T-helper 9 cell (primary cell): Measurements from ENCODE around the gene MAP4K4.

Experiments used
- DNase-seq: peaks from one replicate; pipeline ENCODE4 v3.0.0-alpha.2; 2020

MAP4K4 gene

DNA sequence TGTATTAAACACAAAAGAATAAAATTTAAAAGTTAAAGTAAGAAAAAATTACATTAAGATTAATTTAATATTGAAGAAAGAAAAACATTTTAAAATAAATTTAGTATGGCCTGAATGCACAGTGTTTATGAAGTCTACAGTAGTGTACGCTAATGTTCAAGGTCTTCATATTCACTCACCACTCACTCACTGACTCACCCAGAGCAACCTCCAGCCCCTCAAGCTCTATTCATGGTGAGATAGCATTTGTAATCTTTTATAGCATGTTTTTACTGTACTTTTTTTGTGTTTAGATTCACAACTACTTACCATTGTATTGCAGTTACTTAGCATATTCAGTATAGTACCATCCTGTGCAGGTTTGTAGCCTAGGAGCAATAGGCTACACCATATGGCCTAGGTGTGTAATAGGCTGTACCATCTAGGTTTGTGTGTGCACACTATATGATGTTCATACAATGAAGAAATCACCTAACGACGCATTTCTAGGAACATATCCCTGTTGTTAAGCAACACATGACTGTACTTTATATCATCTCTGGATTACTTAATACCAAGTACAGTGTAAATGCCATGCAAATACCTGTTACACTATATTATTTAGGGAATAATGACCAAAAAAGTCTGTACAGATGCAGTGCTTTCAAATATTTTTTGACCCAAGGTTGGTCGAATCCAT lies 150.3 kb downstream of the MAP4K4 start:
- no peak for DNase-seq

DNA sequence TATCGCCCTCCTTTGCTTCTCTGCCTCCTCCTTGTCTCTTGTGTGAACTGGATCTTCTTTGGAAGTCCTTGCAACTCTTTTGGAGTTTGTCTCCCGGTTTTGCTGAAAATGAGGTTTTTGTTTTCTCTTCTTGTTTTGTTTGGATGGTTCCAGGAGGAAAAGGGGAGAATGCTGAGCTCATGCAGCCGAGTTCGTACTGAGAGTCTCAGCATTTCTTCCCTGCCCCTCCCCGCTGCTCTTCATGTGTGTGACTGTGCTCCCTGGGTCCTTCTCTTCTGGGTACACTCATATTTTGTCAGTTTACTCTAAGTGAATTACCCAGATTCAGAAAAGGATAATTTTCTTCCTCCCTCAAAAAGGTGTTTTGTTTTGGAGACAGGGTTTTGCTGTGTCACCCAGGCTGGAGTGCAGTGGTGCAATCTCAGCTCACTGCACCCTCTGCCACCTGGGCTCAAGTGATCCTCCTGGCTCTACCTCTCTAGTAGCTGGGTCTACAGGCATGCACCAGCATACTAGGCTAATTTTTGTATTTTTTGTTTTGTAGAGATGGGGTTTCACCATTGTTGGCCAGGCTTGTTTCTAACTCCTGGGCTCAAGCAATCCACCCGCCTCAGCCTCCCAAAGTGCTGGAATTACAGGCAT lies 151.4 kb downstream of the MAP4K4 start:
- no peak for DNase-seq

DNA sequence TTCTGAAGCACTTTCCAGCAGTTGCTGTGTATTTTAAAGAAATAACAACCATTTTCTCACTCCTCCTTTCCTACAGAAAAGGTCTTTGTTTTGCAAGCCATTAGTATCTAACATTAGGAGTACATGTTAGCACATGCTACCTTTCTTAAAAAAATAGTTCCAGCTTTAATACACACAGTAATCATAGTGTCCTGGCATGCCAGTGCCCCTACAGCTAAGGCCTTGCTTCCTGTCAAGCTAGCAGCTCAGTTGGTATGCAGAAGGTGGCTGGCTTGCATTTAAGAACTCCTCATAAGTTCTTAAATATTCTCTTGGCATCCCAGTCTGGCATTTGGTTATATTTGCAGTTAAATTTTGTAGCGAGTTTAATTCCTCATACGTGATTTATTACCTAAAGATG lies 152.9 kb downstream of the MAP4K4 start:
- DNase-seq: no peak

DNA sequence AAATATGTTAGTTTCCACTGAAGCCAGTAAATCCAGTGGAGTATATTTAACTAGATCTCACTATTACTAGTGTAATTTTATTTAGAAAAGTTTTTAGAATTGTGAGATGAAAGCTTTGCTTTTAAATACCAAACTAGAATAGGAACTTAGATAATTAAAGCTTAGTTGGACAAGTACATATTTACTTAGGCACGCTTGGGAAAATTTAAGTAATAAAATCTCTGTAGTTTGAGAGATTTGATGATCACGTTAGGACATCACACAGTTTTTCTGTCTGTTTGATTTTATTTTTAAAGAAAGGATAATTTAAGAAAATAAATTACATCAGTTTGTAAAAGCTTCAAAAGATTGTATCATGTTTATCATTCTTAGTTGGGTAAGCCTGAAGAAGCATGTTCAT lies 153.5 kb downstream of the MAP4K4 start:
- no peak for DNase-seq

DNA sequence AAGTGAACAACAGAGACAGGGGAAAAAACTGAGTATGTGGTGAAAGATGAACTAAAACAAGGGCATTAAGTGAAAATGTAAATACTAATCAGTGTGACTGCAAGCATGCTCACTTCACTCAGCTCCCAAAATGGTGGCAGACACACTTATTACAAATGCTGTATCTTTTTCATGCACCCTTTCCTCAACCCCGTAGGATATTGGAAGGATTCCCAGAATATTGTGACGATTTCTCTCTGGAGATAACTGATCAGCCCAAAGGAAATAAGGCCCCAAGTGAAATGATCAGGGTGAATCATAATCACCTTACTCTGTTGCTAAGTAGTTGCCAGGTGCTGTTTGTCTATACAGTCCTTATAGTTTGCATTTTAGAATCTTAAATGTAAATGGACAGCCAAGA lies 155.3 kb downstream of the MAP4K4 start:
- no peak for DNase-seq

DNA sequence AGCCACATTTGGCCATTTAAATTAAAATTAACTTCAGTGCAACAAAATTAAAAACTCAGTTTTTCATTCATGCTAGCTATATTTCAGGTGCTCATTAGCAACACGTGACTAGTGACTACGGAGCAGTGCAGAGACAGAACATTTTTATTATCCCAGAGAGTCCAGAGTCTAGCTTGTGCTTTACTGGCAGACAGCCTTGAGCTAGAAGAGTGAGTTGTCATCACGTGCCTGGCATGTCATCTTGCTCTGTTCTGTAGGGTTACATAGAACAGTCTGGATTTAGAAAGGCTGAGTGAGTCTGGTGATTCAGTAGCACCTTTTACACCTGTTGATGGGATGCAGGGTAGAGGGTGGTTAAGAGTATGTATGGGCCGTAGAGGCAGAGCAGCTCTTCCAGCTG lies 157.4 kb downstream of the MAP4K4 start:
- no peak for DNase-seq

DNA sequence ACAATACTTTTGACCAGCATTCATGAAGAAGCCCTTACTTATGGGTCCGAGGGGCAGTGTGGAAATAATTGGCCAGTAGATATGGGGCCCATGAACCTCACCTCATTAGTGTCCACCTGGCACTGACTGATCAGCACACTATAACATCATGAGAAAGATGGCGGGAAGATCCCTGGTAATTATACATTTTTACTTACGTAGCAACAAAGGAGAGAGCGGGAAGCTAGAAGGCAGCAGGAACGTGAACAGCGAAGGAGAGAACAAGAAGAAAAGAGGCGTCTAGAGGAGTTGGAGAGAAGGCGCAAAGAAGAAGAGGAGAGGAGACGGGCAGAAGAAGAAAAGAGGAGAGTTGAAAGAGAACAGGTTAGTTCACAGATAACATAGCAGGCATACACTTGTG lies 158.3 kb downstream of the MAP4K4 start:
- DNase-seq: no peak

DNA sequence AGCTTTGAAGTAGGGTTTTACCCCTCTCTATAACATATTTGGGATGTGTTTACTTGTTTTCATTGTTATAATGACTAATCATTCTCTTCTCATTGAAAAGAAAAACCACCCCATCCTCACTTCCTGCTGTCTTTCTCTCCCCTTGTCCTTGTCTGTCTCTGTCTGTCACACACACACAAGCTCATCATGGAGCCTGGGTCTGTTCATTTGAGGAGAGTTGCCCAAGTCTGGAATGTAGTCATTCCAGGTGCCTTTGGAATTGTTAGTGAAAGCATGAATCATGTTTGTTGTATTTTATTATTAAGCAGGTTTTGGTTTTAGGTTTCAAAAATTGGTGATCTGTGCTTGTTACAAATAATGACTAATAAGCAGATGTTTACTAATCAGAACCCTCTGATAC lies 160.7 kb downstream of the MAP4K4 start:
- no peak for DNase-seq

DNA sequence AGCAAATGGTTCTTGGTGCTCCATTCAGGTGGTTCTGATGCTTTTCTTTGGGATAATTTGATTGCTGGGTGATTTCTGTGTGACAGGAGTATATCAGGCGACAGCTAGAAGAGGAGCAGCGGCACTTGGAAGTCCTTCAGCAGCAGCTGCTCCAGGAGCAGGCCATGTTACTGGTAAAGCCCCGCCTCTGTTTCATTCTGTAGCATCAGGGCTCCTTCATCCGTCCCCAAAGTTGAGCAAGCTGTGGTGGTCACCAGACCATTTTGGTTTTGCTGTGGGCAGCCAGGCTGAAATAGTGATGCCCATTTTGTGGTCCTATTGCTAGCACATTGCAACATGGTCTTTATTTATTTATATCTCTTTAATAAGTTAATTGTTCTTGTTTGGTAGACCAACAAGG lies 161.4 kb downstream of the MAP4K4 start:
- DNase-seq: no peak

DNA sequence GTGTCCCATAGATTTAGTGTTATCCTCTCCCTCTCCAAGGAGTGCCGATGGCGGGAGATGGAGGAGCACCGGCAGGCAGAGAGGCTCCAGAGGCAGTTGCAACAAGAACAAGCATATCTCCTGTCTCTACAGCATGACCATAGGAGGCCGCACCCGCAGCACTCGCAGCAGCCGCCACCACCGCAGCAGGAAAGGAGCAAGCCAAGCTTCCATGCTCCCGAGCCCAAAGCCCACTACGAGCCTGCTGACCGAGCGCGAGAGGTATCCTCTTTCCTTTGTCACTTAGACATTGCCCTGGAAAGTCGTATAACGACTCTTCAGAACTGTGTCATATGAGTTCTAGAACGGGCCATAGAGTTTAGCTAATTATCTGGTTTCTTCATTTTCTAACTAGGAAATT lies 162.1 kb downstream of the MAP4K4 start:
- DNase-seq: no peak

DNA sequence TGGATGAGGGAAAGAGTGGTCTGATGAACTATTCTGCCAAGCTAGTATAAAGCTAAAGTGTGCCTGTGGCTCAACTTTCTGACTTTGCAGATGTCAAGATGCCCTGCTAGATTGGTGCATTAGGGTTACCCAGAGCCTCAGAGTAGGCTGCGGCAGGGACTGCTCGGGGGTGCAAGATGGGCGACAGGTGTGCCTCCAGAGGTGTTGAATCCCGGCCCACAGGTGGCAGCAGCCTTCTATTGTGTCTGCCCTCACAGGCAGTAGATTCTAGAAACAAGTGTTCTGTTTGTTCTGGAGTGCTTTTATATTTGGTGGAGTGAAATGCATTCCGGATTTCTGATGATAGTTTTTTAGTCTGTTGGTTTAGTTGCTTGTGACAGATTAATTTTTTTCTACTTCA lies 162.7 kb downstream of the MAP4K4 start:
- no peak for DNase-seq

DNA sequence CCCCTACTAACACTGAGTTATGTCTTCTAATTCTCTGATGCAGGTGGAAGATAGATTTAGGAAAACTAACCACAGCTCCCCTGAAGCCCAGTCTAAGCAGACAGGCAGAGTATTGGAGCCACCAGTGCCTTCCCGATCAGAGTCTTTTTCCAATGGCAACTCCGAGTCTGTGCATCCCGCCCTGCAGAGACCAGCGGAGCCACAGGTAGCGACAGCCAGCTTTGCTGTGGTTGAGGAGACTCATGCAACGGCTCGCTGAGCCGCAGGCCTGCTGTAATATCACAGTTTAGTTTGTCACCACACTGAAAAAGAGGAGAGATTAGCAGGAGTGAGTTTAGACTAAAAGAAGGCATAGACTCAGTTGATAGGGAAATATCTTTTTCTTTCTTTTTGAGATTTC lies 163.3 kb downstream of the MAP4K4 start:
- DNase-seq: no peak

DNA sequence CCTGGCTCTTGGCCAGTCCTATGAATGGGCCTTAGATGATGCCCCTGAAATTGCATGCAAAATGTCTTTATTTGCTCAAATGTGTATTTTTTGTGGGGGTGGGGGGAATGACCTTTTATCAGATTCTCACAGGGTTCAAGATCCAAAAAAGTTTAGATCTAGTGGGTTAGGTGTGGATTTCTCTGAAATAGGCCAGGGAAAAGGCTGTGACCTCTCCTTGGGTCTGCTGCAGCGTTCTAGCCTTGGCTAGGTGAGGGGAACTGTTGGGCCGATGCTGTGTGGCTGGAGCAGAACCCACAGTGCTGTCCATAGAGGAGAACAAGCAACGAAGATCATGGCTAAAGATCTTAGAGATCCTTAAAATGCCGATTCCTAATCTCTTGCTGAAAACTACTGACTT lies 163.9 kb downstream of the MAP4K4 start:
- DNase-seq: no peak

DNA sequence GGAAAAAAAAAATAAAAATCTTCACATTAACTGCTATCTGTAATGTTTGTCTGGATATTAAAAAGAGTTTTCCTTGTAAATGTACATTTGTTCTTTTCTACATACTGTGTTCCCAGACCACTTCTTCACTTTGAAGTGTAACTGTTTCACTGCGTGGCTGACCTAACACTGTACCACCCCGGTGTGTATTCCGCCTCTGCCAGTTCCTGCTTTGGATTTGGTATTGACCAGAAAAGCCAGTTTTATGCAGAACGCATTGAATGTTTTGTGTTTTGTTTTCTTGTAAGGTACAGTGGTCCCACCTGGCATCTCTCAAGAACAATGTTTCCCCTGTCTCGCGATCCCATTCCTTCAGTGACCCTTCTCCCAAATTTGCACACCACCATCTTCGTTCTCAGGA lies 166.0 kb downstream of the MAP4K4 start:
- no peak for DNase-seq

DNA sequence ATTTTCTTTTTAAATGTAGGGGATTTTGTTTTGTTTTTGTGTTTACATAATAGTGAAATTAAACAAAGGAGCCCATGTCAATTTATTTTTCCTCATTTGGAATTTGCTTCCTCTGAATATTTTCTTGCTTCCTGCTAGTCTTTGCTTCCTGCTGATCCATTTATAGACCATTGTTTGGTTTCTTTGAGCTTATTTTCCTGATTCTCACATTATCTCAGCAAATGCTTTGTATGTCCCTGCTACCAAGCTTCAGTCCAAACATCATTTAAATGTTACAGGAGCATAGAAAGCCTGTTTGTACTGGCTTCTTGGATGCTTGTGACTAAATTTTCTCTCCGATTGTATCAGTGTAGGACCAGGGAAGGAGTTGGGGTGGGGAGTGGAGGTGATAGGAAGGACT lies 166.9 kb downstream of the MAP4K4 start:
- no peak for DNase-seq

DNA sequence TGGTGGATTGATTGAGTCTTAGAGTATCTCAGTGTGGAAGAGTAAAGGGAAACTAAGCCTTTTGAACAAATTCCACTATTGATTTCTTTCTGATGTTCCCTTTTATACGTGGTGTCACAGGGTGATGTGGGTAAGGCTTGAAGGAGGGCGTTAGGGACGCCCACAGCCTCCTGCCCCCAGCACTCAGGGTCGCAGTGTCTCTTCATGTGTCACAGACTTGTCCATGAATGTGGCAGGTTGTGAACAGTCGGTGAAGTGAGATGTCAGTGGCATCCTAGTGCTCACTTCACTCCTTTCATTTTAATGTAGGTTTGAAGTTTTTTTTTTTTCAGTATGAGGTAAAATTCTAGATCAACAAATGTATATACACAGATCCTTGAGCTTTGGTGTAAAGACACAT lies 171.0 kb downstream of the MAP4K4 start:
- no peak for DNase-seq

DNA sequence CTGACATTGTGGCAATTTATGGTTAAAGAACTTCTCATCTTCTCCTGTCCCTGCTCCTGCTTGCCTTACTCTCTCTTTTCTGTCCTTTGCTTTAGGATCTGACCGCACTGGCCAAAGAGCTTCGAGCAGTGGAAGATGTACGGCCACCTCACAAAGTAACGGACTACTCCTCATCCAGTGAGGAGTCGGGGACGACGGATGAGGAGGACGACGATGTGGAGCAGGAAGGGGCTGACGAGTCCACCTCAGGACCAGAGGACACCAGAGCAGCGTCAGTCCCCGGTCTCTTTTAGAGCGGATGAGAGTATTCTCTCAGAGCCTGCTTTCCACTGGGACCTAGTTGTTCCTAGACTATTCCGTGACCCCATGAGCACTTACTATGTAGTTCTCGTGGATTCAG lies 172.0 kb downstream of the MAP4K4 start:
- no peak for DNase-seq

DNA sequence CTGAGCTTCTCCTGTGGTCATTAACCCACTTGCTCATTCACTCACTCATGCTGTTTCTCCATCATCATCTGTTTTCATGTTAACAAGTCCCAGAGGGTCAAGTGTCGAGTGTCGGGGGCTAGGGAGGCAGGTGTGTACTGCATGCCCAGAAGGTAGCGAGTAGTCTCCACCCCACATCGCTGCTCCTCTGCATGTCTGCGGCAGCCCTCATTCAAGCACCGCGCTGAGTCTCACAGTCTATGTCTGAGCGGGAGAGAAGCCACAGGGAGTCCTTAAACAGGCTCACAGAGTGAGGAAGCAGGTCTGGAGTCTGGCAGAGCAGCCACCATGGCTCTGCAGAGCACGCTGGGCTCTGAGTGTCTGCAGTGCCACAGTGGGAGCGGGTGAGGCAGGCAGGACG lies 172.9 kb downstream of the MAP4K4 start:
- DNase-seq: no peak

DNA sequence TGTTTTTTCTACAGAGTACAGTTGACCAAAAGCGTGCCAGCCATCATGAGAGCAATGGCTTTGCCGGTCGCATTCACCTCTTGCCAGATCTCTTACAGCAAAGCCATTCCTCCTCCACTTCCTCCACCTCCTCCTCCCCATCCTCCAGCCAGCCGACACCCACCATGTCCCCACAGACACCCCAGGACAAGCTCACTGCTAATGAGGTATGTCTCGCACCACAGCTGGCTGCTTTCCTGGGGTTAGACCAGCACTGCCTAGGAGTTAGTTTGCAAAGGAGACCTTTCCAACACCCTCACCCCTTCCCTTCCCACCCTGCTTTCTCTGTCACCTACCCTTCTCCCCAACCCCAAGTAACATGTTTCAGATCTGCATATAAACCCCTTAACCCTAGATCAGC lies 174.0 kb downstream of the MAP4K4 start:
- no peak for DNase-seq

DNA sequence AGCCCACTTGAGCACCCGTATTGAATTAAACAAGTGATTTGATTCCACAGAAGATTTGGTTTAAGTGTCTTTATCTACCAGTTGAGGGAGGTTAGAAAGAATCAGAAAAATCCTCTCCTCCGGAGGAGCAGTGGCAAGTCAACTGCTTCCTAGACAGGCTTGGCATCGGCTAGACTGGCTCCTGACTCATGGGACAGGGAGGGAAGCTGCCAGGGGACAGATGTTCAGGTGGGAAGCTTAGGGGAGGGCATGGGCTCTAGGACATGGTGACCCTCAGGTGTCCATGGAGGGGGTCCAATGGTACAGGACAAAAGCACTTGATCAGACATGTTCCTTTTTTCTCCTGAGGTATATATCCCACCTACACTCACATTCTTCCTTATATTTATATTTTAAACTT lies 175.0 kb downstream of the MAP4K4 start:
- no peak for DNase-seq

DNA sequence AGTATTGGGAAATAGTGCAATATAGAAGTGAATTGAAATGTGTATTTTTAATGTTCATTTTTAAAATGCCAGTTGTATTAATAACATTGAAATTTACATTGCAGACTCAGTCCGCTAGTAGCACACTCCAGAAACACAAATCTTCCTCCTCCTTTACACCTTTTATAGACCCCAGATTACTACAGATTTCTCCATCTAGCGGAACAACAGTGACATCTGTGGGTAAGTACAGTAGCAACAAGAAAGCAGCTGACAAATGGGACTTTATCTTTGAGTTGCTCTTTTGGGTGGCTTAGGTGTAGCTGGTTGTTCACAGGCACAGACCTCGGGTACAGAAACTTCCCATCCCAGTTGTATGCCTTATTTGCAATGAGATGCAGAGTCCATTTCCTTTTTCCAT lies 176.0 kb downstream of the MAP4K4 start:
- DNase-seq: no peak

DNA sequence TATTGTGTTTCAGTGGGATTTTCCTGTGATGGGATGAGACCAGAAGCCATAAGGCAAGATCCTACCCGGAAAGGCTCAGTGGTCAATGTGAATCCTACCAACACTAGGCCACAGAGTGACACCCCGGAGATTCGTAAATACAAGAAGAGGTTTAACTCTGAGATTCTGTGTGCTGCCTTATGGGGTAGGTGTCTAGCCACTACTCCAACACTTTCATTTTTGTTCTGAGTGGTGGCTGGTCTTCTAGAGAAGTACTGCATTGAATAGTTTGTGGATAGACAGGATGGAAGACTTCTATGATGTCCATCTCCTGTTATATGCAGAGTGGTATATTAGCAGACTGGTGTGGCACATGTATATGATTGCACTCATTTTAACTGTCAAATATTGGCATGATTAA lies 176.6 kb downstream of the MAP4K4 start:
- no peak for DNase-seq

DNA sequence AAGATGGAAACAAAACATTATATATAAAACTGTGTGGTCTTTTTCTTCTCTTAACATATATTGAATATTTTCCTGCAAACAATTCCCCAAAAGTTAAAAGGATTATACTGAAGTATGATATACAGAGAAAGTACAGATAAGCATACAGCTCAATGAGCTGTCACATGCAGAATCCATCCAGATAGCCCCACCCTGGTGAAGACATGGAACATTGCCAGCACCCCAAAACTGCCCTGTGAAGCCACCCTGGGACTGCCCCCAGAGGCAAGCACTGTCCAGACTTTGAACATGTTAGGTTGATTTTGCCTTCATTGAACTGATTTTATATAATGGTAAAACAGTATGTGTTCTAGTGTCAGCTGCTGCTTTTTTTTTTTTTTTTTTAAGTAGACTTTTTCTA lies 182.0 kb downstream of the MAP4K4 start:
- no peak for DNase-seq

DNA sequence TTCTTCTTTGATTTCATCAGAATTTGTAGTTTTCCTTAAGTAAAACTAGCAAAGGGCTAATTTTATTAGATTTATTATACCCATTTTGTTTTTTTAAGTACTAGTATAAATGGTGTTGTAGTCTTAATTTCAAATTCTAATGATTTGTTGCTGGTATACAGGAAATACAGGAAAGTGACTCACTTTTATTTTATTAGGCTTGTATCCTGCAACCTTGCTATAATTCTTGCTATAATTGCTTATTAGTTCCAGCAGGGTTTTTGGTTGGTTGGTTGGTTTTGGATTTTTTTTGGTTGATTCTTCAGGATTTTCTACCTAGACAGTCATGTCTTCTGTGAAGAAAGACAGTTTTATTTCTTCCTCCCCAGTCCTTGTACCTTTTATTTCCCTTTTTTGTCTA lies 183.6 kb downstream of the MAP4K4 start:
- DNase-seq: no peak

DNA sequence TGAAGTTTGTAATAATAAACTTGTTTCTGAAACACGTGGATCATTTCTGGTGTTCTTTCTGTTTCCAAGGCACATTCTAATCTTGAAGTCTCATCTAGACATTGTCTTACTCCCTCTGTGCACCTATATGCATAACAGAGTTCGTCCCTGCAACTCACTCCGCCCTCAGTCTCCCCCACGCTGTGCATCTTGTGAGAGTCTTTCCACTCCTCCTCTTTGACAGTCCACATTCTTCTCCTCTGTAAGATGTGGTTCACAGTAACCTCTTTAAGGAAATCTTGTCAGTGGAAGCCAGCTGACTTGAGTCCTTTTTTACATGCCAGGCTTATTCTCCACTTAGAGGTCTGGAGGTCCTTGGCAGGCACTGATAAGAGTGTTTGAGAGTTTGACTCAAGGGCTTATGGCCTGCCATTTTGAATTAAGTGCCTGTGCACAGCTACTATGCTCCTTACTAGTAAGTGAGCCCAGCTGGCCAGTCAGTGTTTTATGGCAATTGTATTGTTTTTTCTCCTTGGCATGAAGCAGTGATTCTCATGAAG lies 185.3 kb downstream of the MAP4K4 start:
- DNase-seq: no peak
